Breast epithelium (tissue), 3 donors: ENCODE measurements around the gene RBM27.

Experiments used
- CTCF ChIP-seq, 3 donors: fragments of 450-650 bp; IDR thresholded peaks; one replicate each; pipeline ENCODE4 v1.5.1; 2016 to 2017; ENCODE audit warnings: antibody characterized with exemption in 3 of 3, mild to moderate bottlenecking in 3 of 3, moderate library complexity in 3 of 3
- POLR2A ChIP-seq: fragments of 450-650 bp; IDR thresholded peaks from one replicate; pipeline ENCODE4 v1.6.1; 2016; ENCODE audit warnings: antibody characterized with exemption, mild to moderate bottlenecking, moderate library complexity
- POLR2AphosphoS5 ChIP-seq, 3 donors: sonication (generic); formaldehyde crosslinking; IDR thresholded peaks; one replicate each; pipeline ENCODE4 v1.6.1; 2017; ENCODE audit warnings: antibody characterized with exemption in 3 of 3

GRCh38 chr5:146158255-146158654 lies 45.1 kb upstream of the RBM27 start:
- TF ChIP-seq POLR2AphosphoS5 (IDR thresholded peaks at IDR 0.05): no peak
- TF ChIP-seq CTCF (IDR thresholded peaks at IDR 0.05): no peak
- no peak for TF ChIP-seq POLR2A
